Activated CD4-positive, alpha-beta T cell treated with anti-CD3 and anti-CD28 coated beads, Interleukin-2, amount 50 U/mL, for 16 hours (primary cell): ENCODE data around the gene COL5A1.
A peak's percentile ranks its signal among the peaks of the same experiment; 100 is the strongest.
"Not testable (repeated sequence)": the region's sequence is repeated elsewhere in the genome, so short reads cannot be mapped to it uniquely, and the experiment has no call there.

Experiments
- DNase-seq: peaks from one replicate; pipeline ENCODE4 v3.0.0-alpha.2; 2020

COL5A1 gene

DNA sequence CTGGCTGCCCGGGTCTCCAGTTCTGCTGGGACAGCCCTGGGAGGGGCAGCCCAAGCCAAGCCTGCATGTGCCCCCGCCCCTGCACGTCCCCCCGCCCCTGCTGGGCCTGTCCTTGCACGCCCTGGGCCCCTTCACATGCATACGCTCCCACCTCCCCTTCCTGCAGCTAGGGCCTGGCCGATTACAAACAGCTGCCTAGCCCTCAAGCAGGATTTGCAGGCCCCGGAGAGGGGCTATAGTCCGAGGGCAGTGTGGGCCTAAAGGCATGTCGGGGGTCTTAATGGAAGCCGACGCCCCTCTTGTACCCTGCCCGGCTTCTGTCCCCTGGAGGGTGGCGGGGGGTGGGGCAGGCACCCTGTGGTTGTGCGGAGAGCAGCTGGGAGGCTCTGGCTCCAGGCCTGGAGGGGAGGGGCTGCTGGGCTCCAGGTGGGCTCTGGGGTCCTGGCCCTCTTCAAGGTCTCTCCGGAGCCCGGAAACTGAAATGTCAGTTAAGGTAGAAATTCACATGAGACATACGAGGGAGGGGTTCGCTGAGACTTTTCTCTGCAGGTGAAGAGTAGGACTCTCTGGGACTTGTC is 16.9 kb downstream of the COL5A1 start:
- no peak for DNase-seq

DNA sequence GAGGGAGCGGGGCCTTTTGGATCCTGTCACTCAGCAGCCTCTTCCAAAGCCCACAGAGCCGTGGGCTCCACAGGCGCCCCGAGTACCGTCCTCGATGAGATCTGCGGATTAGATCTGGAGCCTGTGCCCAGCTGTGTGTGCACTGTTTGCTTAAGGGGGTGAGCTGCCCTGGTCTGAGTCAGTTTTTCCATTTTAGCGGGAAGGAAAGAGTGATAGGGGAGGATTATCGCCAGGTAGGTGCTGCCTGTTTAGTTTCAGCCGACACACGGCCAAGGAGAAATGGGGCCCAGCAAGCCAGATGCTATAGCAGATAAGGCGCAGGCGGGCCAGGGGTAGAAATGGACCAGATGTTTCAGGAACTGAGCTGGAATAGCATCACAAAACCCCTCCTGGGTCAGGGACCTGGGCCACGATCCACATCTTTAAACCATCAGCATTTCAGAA is 18.1 kb downstream of the COL5A1 start:
- DNase-seq: no peak

- no peak for DNase-seq
These were observed 18.8 kb downstream of the COL5A1 start for GRCh38 chr9:134660407-134660806.

GRCh38 chr9:134661299-134661698 is 19.7 kb downstream of the COL5A1 start:
- DNase-seq: no peak

DNA sequence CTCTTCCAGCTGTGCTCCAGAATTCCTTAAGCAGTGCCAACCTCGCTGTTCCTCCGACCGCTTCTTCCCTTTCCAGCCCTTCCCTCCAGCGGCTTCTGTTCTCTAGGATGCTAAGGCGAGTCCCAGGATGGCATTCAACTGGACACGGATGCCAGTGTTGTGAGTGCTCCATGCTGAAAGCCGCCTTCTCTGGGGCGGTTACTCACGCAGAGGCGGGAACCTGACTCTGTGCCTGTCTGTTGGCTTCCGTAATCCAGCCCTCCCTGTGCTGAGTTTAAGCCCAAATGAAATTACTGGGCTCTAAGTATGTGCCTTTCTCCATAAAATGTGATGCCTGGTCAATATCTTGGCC is 20.2 kb downstream of the COL5A1 start:
- DNase-seq: no peak

DNA sequence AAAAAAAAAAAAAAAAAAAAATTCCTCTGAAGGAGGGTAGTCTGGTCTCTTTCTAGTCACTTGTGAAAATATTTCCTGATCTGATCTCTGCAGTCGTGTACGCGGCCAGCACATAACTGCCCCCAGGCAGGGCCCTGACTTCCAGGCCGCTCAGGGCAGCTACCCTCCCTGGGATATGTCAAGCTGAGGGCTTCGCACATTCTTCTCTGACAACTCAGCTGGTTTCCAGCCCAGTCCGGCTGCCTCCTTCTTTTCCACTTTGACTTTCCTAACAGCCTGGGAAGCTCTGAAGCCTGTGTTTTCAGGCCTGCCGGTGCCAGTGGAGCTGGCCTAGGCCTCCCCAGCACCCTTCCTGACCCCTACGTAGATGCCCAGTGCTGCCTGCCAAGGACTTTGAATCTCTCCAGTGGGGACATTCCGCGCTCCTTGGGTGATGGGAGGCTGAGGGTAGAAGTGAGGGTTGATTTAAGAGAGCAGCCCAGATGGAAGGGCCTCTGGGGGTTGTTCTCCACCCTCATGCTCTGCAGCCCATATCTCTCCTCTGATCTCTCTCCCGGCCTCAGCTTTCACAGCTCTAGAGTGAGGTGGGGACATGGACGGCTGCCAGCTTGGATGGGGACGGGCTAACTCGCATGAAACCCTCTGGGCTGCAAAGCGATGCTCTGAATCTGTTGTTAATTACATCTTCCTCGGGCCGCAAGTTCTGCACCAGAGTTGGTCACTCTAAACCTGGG is 20.7 kb downstream of the COL5A1 start:
- no peak for DNase-seq

DNA sequence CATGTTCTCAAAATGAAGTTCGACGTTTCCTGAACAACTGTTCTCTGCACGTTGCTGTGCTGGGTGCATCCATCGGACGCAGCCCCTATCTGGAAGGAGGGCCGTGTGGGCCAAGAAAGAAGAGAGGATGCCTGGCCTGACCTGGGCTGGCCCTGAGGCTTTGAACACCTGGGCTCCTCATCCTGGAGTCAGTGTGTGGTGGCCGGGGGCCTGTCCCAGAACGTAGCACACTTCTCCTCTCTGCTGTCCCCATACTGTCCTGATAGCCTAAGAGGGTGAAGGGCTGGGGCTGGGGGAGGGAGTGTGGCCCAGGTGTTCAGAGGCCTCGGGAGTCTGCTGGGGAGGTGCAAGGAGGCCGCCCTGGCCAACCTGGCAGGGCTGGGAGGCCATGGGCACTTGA is 21.5 kb downstream of the COL5A1 start:
- DNase-seq: no peak

GRCh38 chr9:134663753-134664415 is 22.3 kb downstream of the COL5A1 start:
- DNase-seq: no peak

- no peak for DNase-seq
These were observed 22.8 kb downstream of the COL5A1 start for GRCh38 chr9:134664446-134664845.

DNA sequence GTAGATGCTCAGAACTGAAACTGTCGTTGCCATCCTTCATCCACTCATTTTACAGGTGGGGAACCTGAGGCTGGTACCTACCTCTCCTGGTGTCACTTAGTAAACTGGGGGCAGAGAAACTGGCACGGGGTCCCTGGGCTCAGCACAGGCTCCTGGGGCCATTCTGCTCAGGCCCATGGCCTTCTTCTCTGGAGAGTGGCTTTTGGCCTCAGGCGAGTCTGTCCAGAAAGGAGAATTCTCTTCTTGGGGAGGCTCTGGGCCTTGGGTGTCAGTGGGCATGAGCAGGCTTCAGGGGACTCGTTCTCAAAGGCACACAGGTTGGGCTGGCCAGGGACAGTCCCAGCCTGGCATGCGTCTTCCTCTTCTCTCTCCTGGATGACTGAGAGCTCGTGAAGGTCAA is 24.6 kb downstream of the COL5A1 start:
- no peak for DNase-seq

DNA sequence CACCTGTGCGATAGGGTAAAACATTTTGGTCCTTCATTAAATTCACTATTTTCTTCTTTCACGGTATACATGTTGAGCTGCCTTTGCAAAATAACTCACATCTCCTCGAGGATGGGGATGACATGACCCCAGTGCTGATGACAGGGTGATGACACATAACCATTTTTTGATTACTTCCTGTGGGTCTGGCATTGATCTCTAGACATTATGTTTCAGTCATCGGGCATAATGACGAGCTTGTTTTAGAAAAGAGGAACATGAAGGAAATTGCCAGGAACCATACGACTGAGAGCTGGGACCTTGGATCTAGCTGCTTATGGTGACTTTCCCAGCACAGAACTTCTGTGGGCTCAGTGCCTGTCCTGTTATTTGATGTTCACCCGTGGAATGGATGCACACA is 25.2 kb downstream of the COL5A1 start:
- DNase-seq: peak; percentile 11

GRCh38 chr9:134668977-134669376 is 27.4 kb downstream of the COL5A1 start:
- DNase-seq: not testable (repeated sequence)

GRCh38 chr9:134669399-134669955 is 27.9 kb downstream of the COL5A1 start:
- DNase-seq: no peak

- no peak for DNase-seq
These were observed 28.5 kb downstream of the COL5A1 start for GRCh38 chr9:134670042-134670525.

- DNase-seq: no peak
These were observed 29.3 kb downstream of the COL5A1 start for GRCh38 chr9:134670851-134671281.

GRCh38 chr9:134671341-134672113 is 29.9 kb downstream of the COL5A1 start:
- DNase-seq: no peak

DNA sequence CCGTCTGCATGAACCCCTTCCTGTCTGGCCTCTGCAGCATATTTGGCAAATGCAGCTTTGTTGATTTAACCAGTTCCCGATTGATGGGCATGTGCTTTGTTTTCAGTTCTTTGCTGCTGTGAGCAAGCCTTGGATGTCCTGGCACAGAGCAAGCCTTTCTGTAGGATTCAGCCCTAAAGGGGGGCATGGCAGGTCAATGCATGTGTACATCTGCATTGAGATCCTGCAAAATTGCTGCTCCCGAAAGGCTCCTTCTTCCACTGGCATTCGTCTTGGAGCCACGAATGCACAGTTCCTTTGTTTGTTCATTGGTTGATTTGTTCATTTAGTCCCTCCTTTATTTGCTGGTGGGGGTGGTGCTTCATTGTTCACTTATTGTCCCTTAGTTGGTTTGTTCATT is 34.8 kb downstream of the COL5A1 start:
- no peak for DNase-seq

DNA sequence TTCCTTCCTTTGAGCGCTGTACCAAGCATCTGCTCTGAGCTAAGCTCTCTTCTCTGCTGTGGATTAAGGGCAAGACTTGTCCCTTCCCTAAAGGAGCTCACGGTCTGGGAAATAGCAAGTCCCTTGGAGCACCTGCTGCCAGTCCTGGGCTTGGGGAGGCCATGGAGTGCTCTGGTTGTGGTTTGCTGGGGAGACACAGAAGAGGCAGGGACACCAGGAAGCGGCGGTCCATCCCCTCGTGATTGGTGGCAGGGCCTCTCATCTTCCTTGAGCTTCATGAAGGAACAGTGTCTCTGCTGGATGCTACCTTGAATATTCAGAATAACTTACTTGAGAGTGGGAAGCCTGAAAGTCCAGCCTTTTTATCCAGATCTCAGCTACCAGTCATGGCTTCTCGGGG is 35.3 kb downstream of the COL5A1 start:
- no peak for DNase-seq

DNA sequence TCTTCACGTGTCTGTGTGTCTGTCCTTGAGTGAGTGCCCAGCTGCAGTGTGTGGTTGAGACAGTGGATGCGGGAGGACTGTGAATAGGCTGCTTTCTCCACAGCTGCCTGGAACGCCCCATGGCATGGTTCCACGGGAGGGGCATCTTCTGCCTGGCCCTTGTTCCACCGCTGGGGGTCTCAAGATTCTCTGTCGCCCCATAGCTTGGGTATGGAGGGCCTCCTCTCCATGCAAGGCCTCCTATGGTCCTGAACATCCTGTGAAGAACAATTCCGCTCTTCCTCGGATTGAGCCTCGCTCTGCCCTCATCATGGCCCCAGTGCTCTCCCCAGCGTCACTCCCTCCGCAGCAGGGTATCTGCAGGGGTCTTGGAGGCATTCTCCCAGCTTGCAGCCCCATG is 36.1 kb downstream of the COL5A1 start:
- no peak for DNase-seq

- DNase-seq: no peak
These were observed 36.6 kb downstream of the COL5A1 start for GRCh38 chr9:134678206-134678605.

- no peak for DNase-seq
These were observed 37.3 kb downstream of the COL5A1 start for GRCh38 chr9:134678666-134679443.
